Activated CD8-positive, alpha-beta memory T cell treated with anti-CD3 and anti-CD28 coated beads for 48 hours (primary cell): ENCODE data around the gene PRM1.

Experiments used
- DNase-seq, 3 experiments: peaks; one replicate each; pipeline ENCODE4 v3.0.0-alpha.2; 2020; ENCODE audit warnings: low read depth in 2 of 3, low spot score in 2 of 3

The PRM1 gene

GRCh38 chr16:11280616-11281522 is at the start of gene PRM1:
TSS of gene PRM1 (minus strand) at chr16:11281330. CDS start at chr16:11281238, 92 bp downstream.
- DNase-seq = no peak

- no peak for DNase-seq
These were observed 49.6 kb upstream of the PRM1 start for GRCh38 chr16:11330526-11331237.

GRCh38 chr16:11329891-11330290 is 48.8 kb upstream of the PRM1 start:
- no peak for DNase-seq

GRCh38 chr16:11329071-11329491 is 48.0 kb upstream of the PRM1 start:
- DNase-seq = no peak

GRCh38 chr16:11328172-11329070 is 47.3 kb upstream of the PRM1 start:
- DNase-seq = peak in 1 of 3 experiments; percentile 20

GRCh38 chr16:11327277-11328171 is 46.4 kb upstream of the PRM1 start:
- DNase-seq = no peak

GRCh38 chr16:11326737-11327276 is 45.7 kb upstream of the PRM1 start:
- DNase-seq = no peak

GRCh38 chr16:11326084-11326736 is 45.1 kb upstream of the PRM1 start:
- DNase-seq = no peak

GRCh38 chr16:11325404-11326083 is 44.4 kb upstream of the PRM1 start:
- no peak for DNase-seq

- no peak for DNase-seq
These were observed 42.6 kb upstream of the PRM1 start for GRCh38 chr16:11323551-11324336.

GRCh38 chr16:11322823-11323222 is 41.7 kb upstream of the PRM1 start:
- no peak for DNase-seq

GRCh38 chr16:11321662-11322061 is 40.5 kb upstream of the PRM1 start:
- no peak for DNase-seq

GRCh38 chr16:11320170-11320569 is 39.0 kb upstream of the PRM1 start:
- no peak for DNase-seq

- DNase-seq = no peak
These were observed 38.5 kb upstream of the PRM1 start for GRCh38 chr16:11319529-11320146.

GRCh38 chr16:11318817-11319216 is 37.7 kb upstream of the PRM1 start:
- no peak for DNase-seq

GRCh38 chr16:11316331-11317015 is 35.3 kb upstream of the PRM1 start:
- DNase-seq = no peak

GRCh38 chr16:11315510-11315909 is 34.4 kb upstream of the PRM1 start:
- no peak for DNase-seq
